Cardiac fibroblast (primary cell): ENCODE results near the gene JCAD.

Source experiments
- DNase-seq, 2 donors: peaks; one replicate each; pipeline versions ENCODE4 v3.0.0 to v3.0.0-alpha.2; 2010; ENCODE audit warnings: low read depth in 2 of 2
- H3K4me3 ChIP-seq, 2 donors: replicated peaks in 1 of 2; 1 replicate in 1 of 2; 2 replicates in 1 of 2; pipeline ENCODE4 v1.5.1; 2011; ENCODE audit warnings: low read depth in 2 of 2, low read length in 2 of 2, mild to moderate bottlenecking in 2 of 2, moderate library complexity in 1 of 2
- TF ChIP-seq, protein P1 (sequence below): IDR thresholded peaks from one replicate; pipeline ENCODE4 v1.5.1; 2011; ENCODE audit warnings: low read depth, mild to moderate bottlenecking, low read length, inconsistent platforms

Gene JCAD

DNA sequence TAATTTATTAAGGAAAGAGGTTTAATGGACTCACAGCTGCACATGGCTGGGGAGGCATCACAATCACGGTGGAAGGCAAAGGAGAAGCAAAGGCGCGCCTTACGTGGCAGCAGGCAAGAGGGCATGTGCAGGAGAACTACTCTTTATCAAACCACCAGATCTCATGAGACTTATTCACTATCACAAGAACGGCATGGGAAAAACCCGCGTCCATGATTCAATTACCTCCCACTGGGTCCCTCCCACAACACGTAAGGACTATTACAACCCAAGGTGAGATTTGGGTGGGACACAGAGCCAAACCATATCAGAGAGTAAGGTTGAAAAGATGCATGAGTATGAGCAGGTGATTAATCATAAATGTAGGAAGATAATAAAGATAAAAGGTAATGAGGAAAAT, 3.2 kb upstream of the JCAD start:
- no peak for DNase-seq
- TF ChIP-seq, protein P1, sequence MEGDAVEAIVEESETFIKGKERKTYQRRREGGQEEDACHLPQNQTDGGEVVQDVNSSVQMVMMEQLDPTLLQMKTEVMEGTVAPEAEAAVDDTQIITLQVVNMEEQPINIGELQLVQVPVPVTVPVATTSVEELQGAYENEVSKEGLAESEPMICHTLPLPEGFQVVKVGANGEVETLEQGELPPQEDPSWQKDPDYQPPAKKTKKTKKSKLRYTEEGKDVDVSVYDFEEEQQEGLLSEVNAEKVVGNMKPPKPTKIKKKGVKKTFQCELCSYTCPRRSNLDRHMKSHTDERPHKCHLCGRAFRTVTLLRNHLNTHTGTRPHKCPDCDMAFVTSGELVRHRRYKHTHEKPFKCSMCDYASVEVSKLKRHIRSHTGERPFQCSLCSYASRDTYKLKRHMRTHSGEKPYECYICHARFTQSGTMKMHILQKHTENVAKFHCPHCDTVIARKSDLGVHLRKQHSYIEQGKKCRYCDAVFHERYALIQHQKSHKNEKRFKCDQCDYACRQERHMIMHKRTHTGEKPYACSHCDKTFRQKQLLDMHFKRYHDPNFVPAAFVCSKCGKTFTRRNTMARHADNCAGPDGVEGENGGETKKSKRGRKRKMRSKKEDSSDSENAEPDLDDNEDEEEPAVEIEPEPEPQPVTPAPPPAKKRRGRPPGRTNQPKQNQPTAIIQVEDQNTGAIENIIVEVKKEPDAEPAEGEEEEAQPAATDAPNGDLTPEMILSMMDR: no peak
- no peak overlapping the region for H3K4me3 ChIP-seq

DNA sequence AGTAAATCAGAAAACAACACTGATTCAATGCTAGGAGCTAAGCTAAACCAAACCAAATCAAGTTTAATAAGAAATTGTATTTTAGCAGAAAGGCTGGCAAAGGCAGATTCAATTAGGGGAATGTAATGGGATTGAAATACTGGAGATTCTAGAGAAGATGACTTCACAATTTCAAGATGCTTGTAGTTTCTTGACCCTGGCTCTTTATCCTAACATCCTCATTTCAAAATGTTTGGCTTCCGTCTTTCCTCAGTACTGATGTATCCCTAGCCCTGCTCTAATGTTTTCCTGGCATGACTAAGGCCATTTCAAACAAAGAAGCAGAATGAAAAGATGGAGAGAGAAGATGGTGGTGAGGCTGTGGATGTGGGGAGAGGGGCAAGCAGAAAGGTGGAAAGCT, 2.7 kb upstream of the JCAD start:
- H3K4me3 ChIP-seq: no peak overlapping the region
- TF ChIP-seq, protein P1: no peak
- peak; percentile 58 to 78 for DNase-seq

DNA sequence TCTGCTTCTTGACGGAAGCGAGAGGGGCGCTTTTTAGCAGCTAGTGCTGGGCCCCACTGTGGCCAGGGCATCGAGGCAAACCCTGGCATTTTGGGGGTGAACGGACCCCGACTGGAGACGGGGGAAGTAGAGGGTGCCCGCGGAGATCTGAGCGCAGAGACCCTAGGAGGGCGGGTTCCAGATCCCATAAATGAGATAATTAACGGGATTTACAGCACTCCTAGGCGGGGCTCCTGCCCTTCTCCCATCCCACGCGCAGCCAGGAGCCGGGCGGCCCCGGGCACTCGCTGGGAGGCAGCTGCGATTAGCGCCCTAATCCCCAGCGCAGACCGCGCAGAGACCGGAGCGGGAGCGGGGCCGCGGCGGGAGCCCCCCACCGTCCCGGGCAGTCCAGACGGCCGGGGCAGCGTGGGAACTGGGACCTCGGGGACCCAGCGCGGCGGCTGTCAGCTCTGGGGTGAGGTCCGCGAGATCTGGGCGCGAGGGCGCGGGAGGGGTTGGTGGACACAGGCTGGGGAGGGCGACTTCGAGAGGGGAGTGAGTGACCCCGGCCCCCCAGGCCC, 735 bp downstream of the JCAD start:
- no peak for DNase-seq
- TF ChIP-seq, protein P1: no peak
- peak overlapping the region; percentile 70 to 85 for H3K4me3 ChIP-seq

DNA sequence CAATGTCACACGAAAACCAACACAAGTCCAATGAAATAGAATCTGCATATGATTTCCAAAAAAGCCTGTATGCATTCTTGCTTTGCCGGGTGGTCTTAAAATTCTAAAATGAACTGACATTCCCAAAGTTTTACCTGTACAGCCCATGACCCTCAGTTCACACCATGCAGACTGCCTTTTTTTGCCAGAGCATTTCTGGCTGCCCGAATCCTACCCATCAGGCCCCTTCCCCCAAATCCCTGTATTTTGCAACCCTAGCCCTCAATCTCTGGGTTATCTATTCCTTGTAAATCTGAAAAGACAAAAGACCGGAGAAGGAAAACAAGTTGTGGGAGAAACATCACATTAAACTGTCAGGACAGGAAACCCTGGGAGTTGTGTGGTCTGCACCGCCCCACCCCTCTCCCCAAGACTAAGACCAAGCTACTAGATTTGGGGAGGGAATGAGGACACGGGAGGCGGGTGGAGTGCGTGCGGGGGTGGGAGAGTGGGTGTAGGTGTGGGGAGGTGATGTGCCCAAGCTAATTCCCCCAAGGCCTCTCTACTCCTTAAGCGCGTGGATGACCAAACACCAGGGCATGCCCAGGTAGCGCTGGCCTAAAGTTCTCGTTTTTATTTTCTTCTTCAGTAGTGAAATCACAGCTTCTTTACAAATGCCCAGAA, 1.4 kb downstream of the JCAD start:
- peak overlapping the region; percentile 70 to 85 for H3K4me3 ChIP-seq
- TF ChIP-seq, protein P1: no peak
- no peak for DNase-seq

DNA sequence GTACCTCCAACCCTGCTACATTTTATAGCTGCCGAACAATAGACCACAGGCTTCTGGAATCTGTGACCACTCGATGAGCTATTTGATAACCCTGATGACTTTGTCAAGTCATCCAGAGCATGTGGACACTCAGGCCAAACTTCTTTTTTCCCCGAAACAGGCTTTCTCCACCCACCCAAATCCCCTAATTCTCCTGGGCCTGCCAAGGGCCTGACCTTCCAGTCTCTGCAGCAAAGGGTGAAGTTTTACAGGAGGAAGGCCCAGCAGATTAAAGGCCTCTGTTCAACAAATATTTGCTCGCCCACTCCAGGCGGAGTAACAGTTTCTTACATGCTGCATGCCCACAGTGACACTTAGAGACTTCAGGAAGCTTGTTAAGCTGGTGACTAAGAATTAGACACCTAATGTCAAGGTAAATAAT, 2.0 kb downstream of the JCAD start:
- no peak overlapping the region for H3K4me3 ChIP-seq
- DNase-seq: peak in 1 of 2 donors; percentile 21
- TF ChIP-seq, protein P1: no peak

DNA sequence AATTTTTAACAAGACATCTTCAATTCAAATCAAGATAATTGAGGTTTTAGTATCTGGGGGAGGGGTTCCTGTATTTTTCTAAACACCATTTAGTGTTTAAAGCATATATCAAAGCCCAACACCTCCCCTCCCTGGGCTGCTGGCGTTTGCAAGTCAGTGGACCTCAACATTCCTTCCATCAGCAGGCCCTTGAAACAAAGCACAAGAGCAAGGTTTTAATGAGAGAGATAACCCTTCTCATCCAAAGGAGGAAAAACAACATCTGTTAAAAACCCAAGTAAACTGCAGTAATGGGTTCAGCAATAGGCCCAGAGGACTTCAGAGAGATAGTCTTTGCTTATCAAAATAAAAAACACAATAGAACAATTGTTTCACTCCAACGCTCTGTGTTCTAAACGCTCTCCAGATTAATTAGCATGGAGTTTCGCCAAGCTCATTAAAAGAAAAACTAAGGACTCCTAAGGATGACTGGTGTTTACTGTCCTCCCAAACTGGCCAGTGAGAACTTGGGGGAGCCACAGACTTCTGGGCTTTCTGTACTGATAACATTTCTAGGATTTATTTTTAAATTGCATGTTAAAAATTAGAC, 2.5 kb downstream of the JCAD start:
- TF ChIP-seq, protein P1: no peak
- DNase-seq: no peak
- no peak overlapping the region for H3K4me3 ChIP-seq

DNA sequence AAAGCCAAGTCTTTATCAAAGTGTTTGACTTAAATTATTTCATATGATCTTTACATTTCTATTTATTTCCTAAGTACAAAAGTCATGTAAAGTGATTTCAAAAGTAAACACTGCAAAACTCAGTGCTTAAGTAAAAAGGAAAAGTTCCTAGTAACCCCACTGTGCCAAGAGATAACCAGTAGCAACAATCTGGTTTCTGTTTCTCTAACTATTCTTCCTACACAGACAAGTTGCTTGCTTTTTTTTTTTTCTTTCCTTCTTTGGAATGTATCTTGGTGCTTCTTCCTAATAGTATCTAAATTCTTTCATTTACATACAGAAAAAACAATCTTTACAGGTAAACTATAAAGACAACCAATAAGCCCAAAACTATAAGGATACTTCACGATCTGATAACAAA, 3.1 kb downstream of the JCAD start:
- peak; percentile 9 to 64 for DNase-seq
- TF ChIP-seq, protein P1: no peak
- H3K4me3 ChIP-seq: no peak overlapping the region
